Measurements from ENCODE around the gene NRDE2. TPM values are rescaled to one million over a fixed set of nuclear protein-coding genes. Genes with fewer than 3 reads are reported as not detected.

NRDE2 gene
- total RNA-seq, 4 donors from 2014 or later: 8.0 to 14.1 (median 12.2) TPM

DNA sequence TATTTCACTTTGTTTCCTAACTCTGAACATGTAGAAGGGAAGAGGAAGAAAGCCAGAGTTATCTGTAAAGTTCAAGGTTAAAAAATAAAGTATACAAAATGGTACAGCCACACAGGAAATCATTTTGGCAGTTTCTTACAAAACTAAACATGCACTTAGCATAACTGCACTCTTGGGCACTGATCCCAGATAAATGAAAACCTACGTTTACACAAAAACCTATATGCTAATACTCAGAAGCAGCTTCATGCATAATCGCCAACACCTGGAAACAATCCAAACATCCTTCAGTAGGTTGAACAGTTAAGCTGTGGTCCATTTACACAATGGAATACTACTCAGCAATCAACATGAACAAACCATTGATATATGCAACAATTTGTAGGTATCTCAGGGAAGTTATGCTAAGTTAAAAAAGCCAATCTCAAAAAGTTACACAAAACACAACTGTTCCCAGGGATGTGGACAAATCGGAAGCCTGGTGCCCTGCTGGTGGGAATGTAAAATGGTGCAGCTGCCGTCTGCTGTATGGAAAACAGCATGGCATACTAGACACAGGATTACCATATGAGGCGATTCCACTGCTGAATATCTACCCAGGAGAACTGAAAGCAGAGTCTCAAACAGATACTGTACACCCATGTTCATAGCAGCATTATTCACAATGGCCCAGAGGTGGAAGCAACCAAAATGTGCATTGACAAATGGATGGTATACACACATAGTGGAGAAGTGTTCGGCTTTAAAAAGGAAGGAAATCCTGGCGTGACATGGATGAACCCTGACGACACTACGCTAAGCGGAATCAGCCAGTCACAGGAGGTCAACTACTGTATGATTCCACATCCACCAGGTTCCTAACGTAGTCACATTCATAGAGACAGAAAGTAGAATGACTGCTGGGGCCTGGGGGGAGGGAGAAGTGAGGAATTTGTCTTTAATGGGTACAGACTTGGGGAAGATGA lies 37.7 kb downstream of the NRDE2 start:
- Histone ChIP-seq H3K27me3 (no peaks in the 10 kb centered on the region), H3K36me3 (peaks cover 21 to 92% (median 67%) of the 10 kb centered on the region in 4 donors), H3K9me3 (no peaks in the 10 kb centered on the region), H3K4me3 (no peak overlapping the region), H3K27ac (replicated peaks in 1 of 4) (no peak overlapping the region), H3K4me1 (peaks cover 1 to 16% (median 9%) of the 10 kb centered on the region in 4 donors)
- intact Hi-C loops (cut with DNase I): no loop called here
- WGBS: 82% methylated on average over 11 of the region's 11 CpGs
- no peak for DNase-seq (ENCODE audit: extremely low spot score)
- TF ChIP-seq POLR2AphosphoS5 (IDR thresholded peaks at IDR 0.05) (no peak), EP300 (IDR thresholded peaks at IDR 0.05) (no peak), POLR2A (IDR thresholded peaks at IDR 0.05; ENCODE audit: low read depth) (no peak)
- TF ChIP-seq, protein P1, sequence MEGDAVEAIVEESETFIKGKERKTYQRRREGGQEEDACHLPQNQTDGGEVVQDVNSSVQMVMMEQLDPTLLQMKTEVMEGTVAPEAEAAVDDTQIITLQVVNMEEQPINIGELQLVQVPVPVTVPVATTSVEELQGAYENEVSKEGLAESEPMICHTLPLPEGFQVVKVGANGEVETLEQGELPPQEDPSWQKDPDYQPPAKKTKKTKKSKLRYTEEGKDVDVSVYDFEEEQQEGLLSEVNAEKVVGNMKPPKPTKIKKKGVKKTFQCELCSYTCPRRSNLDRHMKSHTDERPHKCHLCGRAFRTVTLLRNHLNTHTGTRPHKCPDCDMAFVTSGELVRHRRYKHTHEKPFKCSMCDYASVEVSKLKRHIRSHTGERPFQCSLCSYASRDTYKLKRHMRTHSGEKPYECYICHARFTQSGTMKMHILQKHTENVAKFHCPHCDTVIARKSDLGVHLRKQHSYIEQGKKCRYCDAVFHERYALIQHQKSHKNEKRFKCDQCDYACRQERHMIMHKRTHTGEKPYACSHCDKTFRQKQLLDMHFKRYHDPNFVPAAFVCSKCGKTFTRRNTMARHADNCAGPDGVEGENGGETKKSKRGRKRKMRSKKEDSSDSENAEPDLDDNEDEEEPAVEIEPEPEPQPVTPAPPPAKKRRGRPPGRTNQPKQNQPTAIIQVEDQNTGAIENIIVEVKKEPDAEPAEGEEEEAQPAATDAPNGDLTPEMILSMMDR (IDR thresholded peaks at IDR 0.05): no peak

DNA sequence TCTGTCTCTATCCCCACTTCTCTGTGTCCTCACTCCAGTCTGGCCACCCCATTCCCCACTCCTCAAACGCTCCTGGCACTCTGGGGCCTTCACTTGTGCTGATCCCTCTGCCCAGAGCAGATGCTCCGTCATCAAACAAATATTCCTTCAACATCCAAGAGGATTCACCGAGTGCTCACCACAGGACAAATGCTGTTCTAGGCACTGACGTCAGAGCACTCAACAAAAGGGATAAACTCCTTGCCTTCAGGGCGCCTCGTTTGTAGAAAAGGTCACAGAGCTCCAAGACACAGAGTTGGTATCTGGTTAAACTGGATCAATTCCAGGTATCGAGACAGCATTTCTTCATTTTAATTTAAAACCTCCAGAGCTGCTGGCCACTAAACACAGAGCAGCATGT lies 40.0 kb downstream of the NRDE2 start:
- Histone ChIP-seq H3K4me3 (no peak overlapping the region), H3K4me1 (peaks cover 9 to 29% (median 17%) of the 10 kb centered on the region in 4 donors), H3K9me3 (no peaks in the 10 kb centered on the region), H3K27ac (replicated peaks in 1 of 4) (no peak overlapping the region), H3K36me3 (peaks cover 31 to 91% (median 68%) of the 10 kb centered on the region in 4 donors), H3K27me3 (no peaks in the 10 kb centered on the region)
- TF ChIP-seq EP300 (IDR thresholded peaks at IDR 0.05): no peak
- TF ChIP-seq, protein P1 (IDR thresholded peaks at IDR 0.05): no peak
- TF ChIP-seq POLR2A (IDR thresholded peaks at IDR 0.05; ENCODE audit: low read depth): no peak
- no peak for TF ChIP-seq POLR2AphosphoS5 (IDR thresholded peaks at IDR 0.05)
- 83% methylated on average over 7 of the region's 7 CpGs for WGBS
- DNase-seq (ENCODE audit: extremely low spot score): no peak
- intact Hi-C loops (cut with DNase I): no loop called here

DNA sequence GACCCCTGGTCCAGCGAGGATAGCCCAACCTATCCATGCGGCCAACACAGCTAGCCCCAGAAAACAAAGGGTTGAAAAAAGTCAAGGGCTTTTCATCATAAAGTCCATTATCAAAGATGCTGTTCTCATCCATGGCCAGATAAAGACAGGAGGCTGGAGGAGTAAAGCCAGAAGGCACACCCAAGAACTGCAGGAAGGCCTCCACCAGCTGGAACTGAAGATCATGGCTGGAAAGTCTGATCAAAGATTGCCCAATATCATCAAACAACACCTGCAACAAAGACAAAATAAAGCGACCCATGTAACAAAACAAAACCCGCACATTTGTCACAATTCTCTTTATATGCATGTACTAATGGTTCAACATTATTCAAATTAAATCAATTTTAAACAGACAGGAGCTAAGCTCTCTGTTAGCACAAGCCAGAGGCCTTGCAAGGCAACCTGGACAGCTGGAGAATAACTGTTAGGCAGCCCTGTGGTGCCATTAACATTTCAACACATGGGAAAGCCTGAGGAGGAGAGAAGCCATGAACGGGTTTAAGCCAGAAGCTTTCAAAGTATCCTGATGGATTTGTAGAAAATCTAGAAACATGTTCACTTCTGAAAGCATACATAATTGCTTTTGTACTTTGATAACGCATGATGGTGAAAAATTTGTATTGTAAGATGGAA lies 41.3 kb downstream of the NRDE2 start:
- peaks cover 40 to 90% (median 72%) of the 10 kb centered on the region in 4 donors for H3K36me3 ChIP-seq
- intact Hi-C loops (cut with DNase I): no loop called here
- WGBS: 92% methylated on average over 6 of the region's 6 CpGs

DNA sequence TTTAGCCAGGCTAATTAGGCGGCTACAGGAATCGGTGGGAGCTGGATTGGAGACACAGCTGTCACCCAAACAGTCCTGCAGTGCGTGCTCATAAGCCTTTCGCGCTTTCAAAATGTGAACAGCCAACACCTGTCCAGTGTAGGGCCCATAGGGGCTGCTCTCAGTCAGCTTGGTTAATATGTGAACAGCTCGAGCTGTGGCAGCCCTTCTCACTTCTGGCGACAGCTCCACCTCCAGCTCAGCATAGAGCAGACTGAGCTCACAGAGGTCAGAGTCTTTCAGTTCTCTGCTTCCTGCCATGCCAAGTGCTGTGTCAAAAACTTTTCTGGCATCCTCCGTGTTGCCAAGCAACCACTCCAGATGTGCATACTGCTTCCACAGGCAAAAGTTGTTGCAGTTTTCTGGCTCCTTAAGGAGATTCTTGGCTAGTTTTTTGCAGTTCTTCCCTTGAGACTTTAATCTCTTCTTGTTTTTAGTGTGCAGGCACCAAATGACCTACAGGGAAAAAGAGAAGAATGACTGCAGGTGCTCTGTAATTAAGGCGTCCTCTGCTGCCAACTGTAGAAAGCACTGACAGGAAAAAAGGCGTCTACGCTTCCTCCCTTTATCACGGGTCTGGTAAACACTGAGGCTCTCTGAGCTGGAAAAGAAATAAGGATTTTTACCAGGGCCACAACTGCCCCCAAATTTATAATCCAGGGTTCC lies 42.9 kb downstream of the NRDE2 start:
- H3K9me3 ChIP-seq: no peaks in the 10 kb centered on the region
- H3K4me1 ChIP-seq: peaks cover 9 to 22% (median 15%) of the 10 kb centered on the region in 4 donors
- peaks cover 40 to 91% (median 75%) of the 10 kb centered on the region in 4 donors for H3K36me3 ChIP-seq
- TF ChIP-seq POLR2A (IDR thresholded peaks at IDR 0.05; ENCODE audit: low read depth) (no peak), POLR2AphosphoS5 (IDR thresholded peaks at IDR 0.05) (no peak), EP300 (IDR thresholded peaks at IDR 0.05) (no peak)
- TF ChIP-seq, protein P1 (IDR thresholded peaks at IDR 0.05): no peak
- H3K27me3 ChIP-seq: no peaks in the 10 kb centered on the region
- no peak for DNase-seq (ENCODE audit: extremely low spot score)
- intact Hi-C loops (cut with DNase I): no loop called here
- peak overlapping the region in 1 of 4 donors; percentile 0 for H3K27ac ChIP-seq (replicated peaks in 1 of 4)
- WGBS: 78% methylated on average over 9 of the region's 12 CpGs
- no peak overlapping the region for H3K4me3 ChIP-seq

More for the DNA sequence above, 41.3 kb downstream of the NRDE2 start:
- no peaks in the 10 kb centered on the region for H3K27me3 ChIP-seq
- no peak overlapping the region for H3K27ac ChIP-seq (replicated peaks in 1 of 4)
- peaks cover 9 to 22% (median 15%) of the 10 kb centered on the region in 4 donors for H3K4me1 ChIP-seq
- DNase-seq (ENCODE audit: extremely low spot score): no peak
- TF ChIP-seq EP300 (IDR thresholded peaks at IDR 0.05): no peak
- TF ChIP-seq POLR2AphosphoS5 (IDR thresholded peaks at IDR 0.05): no peak
- TF ChIP-seq, protein P1 (IDR thresholded peaks at IDR 0.05): no peak
- TF ChIP-seq POLR2A (IDR thresholded peaks at IDR 0.05; ENCODE audit: low read depth): no peak
- no peaks in the 10 kb centered on the region for H3K9me3 ChIP-seq
- no peak overlapping the region for H3K4me3 ChIP-seq
